ENCODE measurements around the gene TGFA.

Gene TGFA

GRCh38 chr2:70418514-70418913 is 135.1 kb downstream of the TGFA start:
- no peak for DNase-seq (ENCODE audit: low spot score)

GRCh38 chr2:70417011-70417410 is 136.6 kb downstream of the TGFA start:
- no peak for DNase-seq (ENCODE audit: low spot score)

GRCh38 chr2:70412294-70413070 is 141.1 kb downstream of the TGFA start:
- no peak for DNase-seq (ENCODE audit: low spot score)

DNA sequence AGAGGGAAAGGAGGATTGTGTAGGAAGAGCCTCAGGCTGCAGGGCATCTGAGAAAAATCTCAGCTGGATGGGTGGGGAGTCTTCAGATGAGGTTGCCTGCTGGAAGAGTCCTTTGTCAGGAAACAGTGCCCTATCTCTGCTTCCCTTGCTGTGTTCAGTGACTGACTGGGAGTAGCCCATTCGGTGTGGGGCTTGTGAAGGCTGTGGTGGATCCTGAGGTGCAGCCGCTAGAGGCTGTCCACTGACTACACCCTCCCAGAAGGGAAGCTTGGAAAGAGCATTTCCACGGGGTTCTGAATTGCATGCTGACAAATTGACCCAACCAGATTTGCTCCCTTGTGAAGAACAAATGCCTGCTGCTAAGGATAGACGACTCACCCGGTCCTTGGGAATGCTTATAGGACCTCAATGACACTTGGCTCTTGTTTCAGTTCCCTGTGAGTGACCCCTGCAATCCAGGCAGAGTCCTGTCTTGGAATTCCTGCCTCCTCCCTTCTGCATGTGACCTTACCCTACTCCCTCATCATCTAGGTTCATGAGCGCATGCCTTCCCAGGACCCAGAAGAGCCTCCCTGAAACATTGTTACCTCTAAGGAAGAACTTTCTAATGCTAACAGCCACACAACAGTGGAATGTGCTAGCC is 142.0 kb downstream of the TGFA start:
- no peak for DNase-seq (ENCODE audit: low spot score)

- no peak for DNase-seq (ENCODE audit: low spot score)
Measured at GRCh38 chr2:70403267-70404053, 150.2 kb downstream of the TGFA start.

GRCh38 chr2:70400539-70400938 is 153.1 kb downstream of the TGFA start:
- no peak for DNase-seq (ENCODE audit: low spot score)

DNA sequence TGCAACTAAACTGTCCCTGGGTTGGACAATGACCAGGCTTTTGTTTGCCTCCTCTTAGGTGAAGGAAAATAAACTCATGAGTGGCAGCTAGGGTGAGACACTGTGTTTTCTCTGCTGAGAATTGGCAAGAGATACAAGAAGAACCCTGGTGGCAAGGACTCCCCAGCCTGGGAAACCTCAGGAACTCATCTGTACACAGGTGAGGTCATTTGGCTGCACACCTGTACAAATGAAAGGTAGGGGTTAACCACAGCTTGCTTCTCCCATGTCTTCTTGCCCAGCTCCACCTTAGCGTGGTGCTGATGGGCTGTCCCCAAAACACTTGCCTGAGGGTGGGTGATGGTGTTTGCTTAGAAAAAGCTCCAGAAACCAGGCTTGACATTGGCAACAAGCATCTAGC is 154.6 kb downstream of the TGFA start:
- no peak for DNase-seq (ENCODE audit: low spot score)
